Spinal cord (tissue), 10 donors: Measurements from ENCODE around the gene COL6A3. TPM values are rescaled to one million over a fixed set of nuclear protein-coding genes. Genes with fewer than 3 reads are reported as not detected.

Experiments used
- DNase-seq, 6 donors: peaks; one replicate each; pipeline versions ENCODE4 v3.0.0 to v3.0.0-alpha.2; 2013 to 2015; ENCODE audit warnings: low spot score in 6 of 6, low read depth in 4 of 6
- H3K27ac ChIP-seq: one replicate; pipeline ENCODE4 v1.5.1; 2013; ENCODE audit warnings: low read depth, low read length, control low read depth
- H3K27me3 ChIP-seq: one replicate; pipeline ENCODE4 v1.6.1; 2013; ENCODE audit warnings: low read length; ENCODE audit not compliant: control insufficient read depth, insufficient read depth
- H3K36me3 ChIP-seq: one replicate; pipeline ENCODE4 v1.6.1; 2013; ENCODE audit warnings: low read length; ENCODE audit not compliant: control insufficient read depth, insufficient read depth
- H3K4me1 ChIP-seq: one replicate; pipeline ENCODE4 v1.6.1; 2013; ENCODE audit warnings: low read length; ENCODE audit not compliant: control insufficient read depth, insufficient read depth
- H3K4me3 ChIP-seq: one replicate; pipeline ENCODE4 v1.5.1; 2013; ENCODE audit warnings: low read depth, low read length, control low read depth
- H3K9me3 ChIP-seq: one replicate; pipeline ENCODE4 v1.6.1; 2013; ENCODE audit warnings: low read length; ENCODE audit not compliant: control insufficient read depth, insufficient read depth
- WGBS: methylation state at CpG from one replicate; pipeline ENCODE4 v1.1.5; 2013; ENCODE audit warnings: missing lambda C conversion rate; ENCODE audit not compliant: insufficient coverage; 5-methylcytosine and 5-hydroxymethylcytosine counted together
- long read RNA-seq, 4 donors: transcript quantifications; one replicate each; lab custom pipeline, GENCODE V29; 2026
- polyA plus RNA-seq, 2 donors: library from polyadenylated mRNA; unstranded; fragments of 120-200 nt; gene quantifications; one replicate each; pipeline ENCODE4 v1.2.1, GENCODE V29; 2013; ENCODE audit not compliant: insufficient read length in 2 of 2
- total RNA-seq, 2 donors: library from RNA; depleted of rRNA in 1 of 2; stranded (reverse); fragments of 120-200 nt in 1 of 2; fragments of >200 nt in 1 of 2; gene quantifications; one replicate each; pipeline versions ENCODE4 v1.2.3 to v1.2.4, GENCODE V29; 2013 to 2014
- donor health status: healthy.

COL6A3 gene
- 100 to 1,000 TPM; 245 to 429 TPM for total RNA-seq
- polyA plus RNA-seq, result 10 to 100 TPM; 41.3 to 88.4 TPM
- long read RNA-seq, donor 1, full-length matches to known transcripts, result 6 of 16 reads
- long read RNA-seq, donor 1, partial matches to known transcripts, result 10 of 16 reads
- long read RNA-seq, donor 1, other reads (novel, unspliced or antisense), result 0 of 16 reads
- long read RNA-seq, donor 2, result 0 reads
- long read RNA-seq, donor 3, full-length matches to known transcripts, result 5 of 34 reads
- long read RNA-seq, donor 3, partial matches to known transcripts, result 29 of 34 reads
- long read RNA-seq, donor 3, other reads (novel, unspliced or antisense), result 0 of 34 reads
- long read RNA-seq, donor 4, full-length matches to known transcripts, result 33 of 237 reads
- long read RNA-seq, donor 4, partial matches to known transcripts, result 204 of 237 reads
- long read RNA-seq, donor 4, other reads (novel, unspliced or antisense), result 0 of 237 reads

DNA sequence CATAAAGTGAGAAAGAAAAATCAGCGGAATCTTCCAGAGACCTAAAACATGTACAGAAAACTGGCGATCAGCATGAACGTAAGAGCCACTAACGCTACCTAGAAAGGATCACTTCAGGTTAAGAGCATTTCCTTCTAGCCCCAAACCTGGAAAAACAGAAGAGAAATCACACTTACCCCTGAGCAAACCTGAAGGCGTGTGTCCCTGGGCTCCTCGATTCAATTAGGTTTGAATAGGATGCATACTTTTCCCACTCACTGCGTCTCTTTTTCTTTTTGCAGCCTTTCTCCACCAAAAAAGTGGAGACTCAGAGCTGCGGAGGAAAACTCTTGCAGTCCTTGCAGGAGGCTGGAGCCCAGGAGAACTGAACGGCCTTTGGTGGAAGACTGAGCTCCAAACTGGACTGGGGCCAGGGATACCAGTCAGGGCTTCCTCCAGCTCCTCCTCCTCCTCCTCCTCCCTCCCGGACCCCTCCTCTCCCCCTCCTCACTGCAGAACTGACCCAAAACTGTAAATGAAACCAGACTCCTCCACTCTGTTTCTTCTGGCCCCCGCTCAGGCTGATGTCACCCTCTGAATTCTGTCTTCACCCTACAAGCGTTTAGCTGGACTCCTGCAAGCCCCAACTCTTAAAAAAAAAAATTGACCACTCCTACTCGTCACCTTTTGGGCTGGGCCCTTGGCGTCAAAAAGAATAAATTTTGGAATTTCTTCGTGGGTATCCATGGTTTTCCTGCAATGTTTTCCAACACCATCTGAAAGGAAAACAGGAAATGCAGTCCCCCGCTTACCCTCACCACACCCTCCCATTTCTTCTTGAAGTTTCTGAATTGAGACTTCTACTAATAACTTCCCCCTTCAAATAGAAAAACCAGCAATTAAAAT, at the start of gene COL6A3:
Gene COL6A3 (minus strand): TSS at position 388 of the 885 bp plus-strand sequence. CDS start 17,347 bp downstream, outside the sequence.
- 69% methylated on average over 13 of the region's 16 CpGs for WGBS
- H3K27ac ChIP-seq, result peak within 1 kb of the TSS; percentile 82
- H3K4me3 ChIP-seq, result peak within 1 kb of the TSS; percentile 57
- peak in 1 of 6 donors; percentile 80 for DNase-seq
- no peaks in the 10 kb centered on the region for H3K36me3 ChIP-seq
- peaks cover 8% of the 10 kb centered on the region for H3K4me1 ChIP-seq
- H3K27me3 ChIP-seq, result peaks cover 11% of the 10 kb centered on the region
- H3K9me3 ChIP-seq, result no peaks in the 10 kb centered on the region

DNA sequence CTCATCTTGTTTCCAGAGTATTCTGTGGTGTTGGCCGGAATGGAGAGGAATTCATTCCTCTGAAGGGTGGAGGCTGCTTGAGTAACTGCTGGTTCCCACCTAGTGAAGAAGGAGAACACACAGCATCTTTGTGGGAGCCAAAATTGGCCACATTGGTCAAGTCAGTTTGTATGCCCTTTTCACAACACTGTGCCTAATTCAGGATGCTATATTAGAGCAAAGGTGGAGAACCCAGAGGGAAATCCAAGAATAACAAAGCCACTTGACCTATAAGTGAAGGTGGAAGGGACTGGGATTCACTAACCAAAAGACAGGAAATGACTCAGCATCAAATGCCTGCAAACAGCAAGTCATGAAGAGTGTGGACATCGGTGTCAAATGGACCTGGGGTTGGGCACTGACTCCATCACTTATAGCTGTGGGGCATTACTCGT, 45.8 kb upstream of the COL6A3 start:
- H3K4me3 ChIP-seq, result no peak overlapping the region
- H3K4me1 ChIP-seq, result no peaks in the 10 kb centered on the region
- 82% methylated on average over 3 of the region's 3 CpGs for WGBS
- H3K27ac ChIP-seq, result no peak overlapping the region
- H3K9me3 ChIP-seq, result no peaks in the 10 kb centered on the region
- H3K36me3 ChIP-seq, result no peaks in the 10 kb centered on the region
- H3K27me3 ChIP-seq, result no peaks in the 10 kb centered on the region
- DNase-seq, result no peak

DNA sequence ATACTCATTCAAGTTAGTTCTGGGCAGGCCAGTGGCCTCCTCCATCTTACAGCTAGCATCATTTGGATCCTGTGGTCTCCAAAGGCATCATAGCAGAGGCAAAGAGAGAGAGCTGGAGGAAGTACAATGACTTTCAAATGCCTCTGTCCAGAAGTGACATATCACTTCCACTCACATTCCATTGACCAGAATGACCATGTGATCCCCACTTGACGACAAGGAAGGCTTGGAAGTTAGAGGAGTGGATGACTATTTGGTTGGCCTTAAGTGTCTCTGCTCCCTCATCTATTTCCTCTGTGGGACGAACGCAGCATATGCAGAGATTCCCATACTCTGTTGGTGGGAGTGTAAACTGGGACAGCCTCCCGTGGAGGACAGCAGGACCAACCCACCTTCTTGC, 45.3 kb upstream of the COL6A3 start:
- no CpG with 5 or more reads among the region's 4 CpGs for WGBS
- DNase-seq, result no peak
- Histone ChIP-seq H3K27ac (no peak overlapping the region), H3K27me3 (no peaks in the 10 kb centered on the region), H3K4me1 (no peaks in the 10 kb centered on the region), H3K4me3 (no peak overlapping the region), H3K36me3 (no peaks in the 10 kb centered on the region), H3K9me3 (no peaks in the 10 kb centered on the region)

GRCh38 chr2:237458519-237458918, 44.6 kb upstream of the COL6A3 start:
- 82% methylated on average over 1 of the region's 1 CpG for WGBS
- H3K36me3 ChIP-seq, result no peaks in the 10 kb centered on the region
- no peak overlapping the region for H3K27ac ChIP-seq
- no peaks in the 10 kb centered on the region for H3K9me3 ChIP-seq
- no peaks in the 10 kb centered on the region for H3K27me3 ChIP-seq
- no peaks in the 10 kb centered on the region for H3K4me1 ChIP-seq
- H3K4me3 ChIP-seq, result no peak overlapping the region
- no peak for DNase-seq

- DNase-seq, result no peak
- Histone ChIP-seq H3K27me3 (no peaks in the 10 kb centered on the region), H3K4me1 (peaks cover 2% of the 10 kb centered on the region), H3K27ac (no peak overlapping the region), H3K36me3 (no peaks in the 10 kb centered on the region), H3K4me3 (no peak overlapping the region), H3K9me3 (no peaks in the 10 kb centered on the region)
- 100% methylated on average over 2 of the region's 2 CpGs for WGBS
These were observed 43.5 kb upstream of the COL6A3 start for GRCh38 chr2:237457388-237457941.

DNA sequence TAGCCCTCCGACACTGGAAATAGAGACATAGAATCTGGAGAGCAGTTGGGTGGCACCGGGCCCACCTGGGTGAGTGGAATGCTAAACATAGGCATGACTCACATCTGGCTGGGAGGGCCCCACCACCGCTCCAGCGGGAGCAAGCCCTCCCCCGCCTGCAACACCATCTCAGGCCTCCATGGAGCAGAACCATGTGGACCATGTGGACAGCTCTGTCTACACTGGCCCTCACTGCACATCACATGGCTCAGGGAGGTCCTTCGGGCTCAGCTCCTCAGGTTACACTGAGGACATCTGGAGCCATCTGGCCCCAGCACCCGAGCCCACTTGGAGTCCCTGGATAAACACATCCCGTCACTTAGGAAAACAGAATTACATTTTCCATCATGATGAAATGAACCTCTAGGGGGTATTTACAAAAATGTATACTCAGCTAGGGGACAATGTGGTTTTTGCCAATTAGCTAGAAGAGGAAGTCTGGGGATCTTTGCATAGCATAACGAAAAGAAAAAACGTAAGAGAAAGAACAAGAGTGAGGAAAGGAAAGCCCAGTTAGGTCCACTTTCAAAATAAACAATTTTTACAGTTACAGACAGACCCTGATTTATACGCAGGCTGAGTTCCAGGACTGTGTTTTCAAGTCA, 42.4 kb upstream of the COL6A3 start:
- peak in 1 of 6 donors; percentile 55 for DNase-seq
- Histone ChIP-seq H3K27me3 (no peaks in the 10 kb centered on the region), H3K4me1 (peaks cover 13% of the 10 kb centered on the region), H3K9me3 (no peaks in the 10 kb centered on the region), H3K4me3 (no peak overlapping the region), H3K36me3 (no peaks in the 10 kb centered on the region), H3K27ac (peak overlapping the region; percentile 30)
- 77% methylated on average over 5 of the region's 11 CpGs for WGBS

DNA sequence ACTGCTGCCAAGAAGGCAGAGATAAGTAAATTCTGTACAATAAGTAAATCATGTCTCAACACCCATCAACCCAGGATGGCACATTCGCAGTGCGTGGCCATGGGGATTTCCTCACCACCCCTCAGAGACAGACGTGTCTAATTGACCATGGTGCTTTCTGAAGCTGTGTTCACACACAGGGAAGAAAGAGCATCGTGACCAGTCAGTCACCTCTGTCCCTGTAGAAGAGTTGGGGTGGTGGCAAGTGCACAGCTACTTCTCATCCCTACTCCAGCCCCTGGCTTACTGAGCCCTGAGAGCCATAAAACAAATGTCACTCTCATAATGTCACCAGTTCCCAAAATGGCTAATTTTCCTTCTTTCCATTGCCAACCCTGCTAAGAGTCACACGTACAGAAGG, 41.8 kb upstream of the COL6A3 start:
- Histone ChIP-seq H3K27ac (peak overlapping the region; percentile 22), H3K4me3 (no peak overlapping the region), H3K36me3 (no peaks in the 10 kb centered on the region), H3K4me1 (peaks cover 14% of the 10 kb centered on the region), H3K27me3 (no peaks in the 10 kb centered on the region), H3K9me3 (no peaks in the 10 kb centered on the region)
- 67% methylated on average over 1 of the region's 5 CpGs for WGBS
- DNase-seq, result no peak

DNA sequence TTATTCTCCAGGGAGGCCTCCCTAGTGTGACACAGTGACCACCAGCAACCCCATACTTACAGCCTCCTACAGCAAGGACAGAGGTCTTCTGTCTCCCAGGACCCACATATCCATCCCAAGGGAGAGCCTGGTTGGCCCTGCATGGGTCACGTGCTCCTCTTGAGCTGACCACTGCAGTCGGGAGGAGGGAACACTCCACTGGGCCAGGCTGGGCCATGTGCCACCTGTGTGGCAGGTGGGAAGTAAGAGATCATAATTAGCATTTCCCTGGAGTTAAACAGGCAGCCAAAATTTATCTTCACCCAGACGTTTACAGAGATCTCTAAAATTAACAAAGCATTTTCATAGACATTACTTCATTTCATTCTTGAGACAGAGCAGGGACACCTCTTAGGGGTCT, 39.7 kb upstream of the COL6A3 start:
- WGBS, result 60% methylated on average over 1 of the region's 3 CpGs
- peaks cover 14% of the 10 kb centered on the region for H3K4me1 ChIP-seq
- no peak overlapping the region for H3K4me3 ChIP-seq

GRCh38 chr2:237452861-237453260, 38.9 kb upstream of the COL6A3 start:
- DNase-seq, result no peak
- 75% methylated on average over 1 of the region's 3 CpGs for WGBS
- peaks cover 14% of the 10 kb centered on the region for H3K4me1 ChIP-seq

More for the DNA sequence above, 39.7 kb upstream of the COL6A3 start:
- no peak overlapping the region for H3K27ac ChIP-seq
- no peaks in the 10 kb centered on the region for H3K9me3 ChIP-seq
- no peak for DNase-seq
- no peaks in the 10 kb centered on the region for H3K36me3 ChIP-seq
- H3K27me3 ChIP-seq, result no peaks in the 10 kb centered on the region

More at GRCh38 chr2:237452861-237453260, 38.9 kb upstream of the COL6A3 start:
- Histone ChIP-seq H3K4me3 (no peak overlapping the region), H3K27me3 (no peaks in the 10 kb centered on the region), H3K36me3 (no peaks in the 10 kb centered on the region), H3K9me3 (no peaks in the 10 kb centered on the region), H3K27ac (no peak overlapping the region)
